WERI-Rb-1 (cell line): ENCODE measurements around the gene EZR.

ENCODE experiments used
- DNase-seq: peaks from one replicate; pipeline ENCODE4 v3.0.0-alpha.2; 2020
- H3K27ac ChIP-seq: fragments of 250-450 bp; sonication (Bioruptor Pico); 2 replicates; pipeline ENCODE4 v1.5.1; 2020; ENCODE audit warnings: mild to moderate bottlenecking, moderate library complexity
- H3K27me3 ChIP-seq: fragments of 250-450 bp; sonication (Bioruptor Pico); 2 replicates; pipeline ENCODE4 v1.5.1; 2021; ENCODE audit warnings: mild to moderate bottlenecking, low read depth, moderate library complexity; ENCODE audit not compliant: insufficient read depth, severe bottlenecking
- H3K36me3 ChIP-seq: fragments of 250-450 bp; sonication (Bioruptor Pico); 2 replicates; pipeline ENCODE4 v1.5.1; 2020; ENCODE audit warnings: mild to moderate bottlenecking, moderate library complexity
- H3K4me3 ChIP-seq: 2 replicates; pipeline ENCODE4 v1.5.1; 2011; ENCODE audit warnings: low read depth, mild to moderate bottlenecking, control low read depth, low read length
- H3K9me3 ChIP-seq: fragments of 250-450 bp; sonication (Bioruptor Pico); 2 replicates; pipeline ENCODE4 v1.5.1; 2021; ENCODE audit warnings: mild to moderate bottlenecking, moderate library complexity; ENCODE audit not compliant: severe bottlenecking
- CTCF ChIP-seq: IDR thresholded peaks from 2 replicates; pipeline ENCODE4 v1.5.1; 2011; ENCODE audit warnings: low read depth, mild to moderate bottlenecking, control low read depth, inconsistent platforms, low read length

The EZR gene

DNA sequence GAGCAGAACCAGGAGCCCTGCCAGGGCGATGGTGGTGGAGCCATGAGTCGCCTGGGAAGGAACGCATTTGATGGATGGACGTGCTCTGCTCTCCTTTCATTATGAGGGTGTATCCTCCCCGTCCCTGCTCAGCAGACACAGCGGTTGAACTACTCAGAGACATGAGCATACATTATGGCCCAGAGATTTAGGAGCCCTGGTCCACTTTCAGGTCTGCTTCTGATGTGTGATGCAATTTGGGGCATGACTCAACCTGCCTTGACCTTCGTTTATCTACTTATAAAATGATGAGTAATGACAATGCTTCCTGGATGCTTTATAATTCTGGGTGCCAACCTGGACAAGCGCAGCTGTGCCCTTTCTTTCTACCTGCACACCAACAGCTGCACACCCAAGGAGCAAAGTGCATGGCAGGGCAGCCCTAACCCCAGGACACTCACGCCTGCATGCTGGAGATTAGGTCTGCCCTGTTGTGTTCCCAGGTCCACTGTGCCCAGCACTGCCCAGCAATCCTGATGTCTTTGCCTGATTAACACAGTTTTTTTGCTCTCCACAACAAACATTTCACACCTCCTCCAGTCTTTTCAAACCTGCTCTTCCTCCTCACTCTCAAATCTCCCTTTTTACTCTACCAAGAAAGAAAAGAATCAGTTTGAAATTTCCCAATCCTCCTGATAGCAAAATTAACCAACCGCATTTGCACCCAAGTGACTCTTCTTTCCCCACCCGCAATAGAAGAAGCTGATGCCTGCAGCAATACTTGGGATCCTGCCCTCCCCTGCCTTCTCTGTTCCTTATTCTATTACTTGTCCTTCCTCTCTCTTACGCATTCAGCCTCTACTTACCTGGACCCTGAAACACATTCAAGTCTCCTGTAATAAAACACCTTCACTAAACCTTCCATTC lies 81.2 kb downstream of the EZR start:
- no peak for TF ChIP-seq CTCF
- Histone ChIP-seq H3K27ac (no peak overlapping the region), H3K9me3 (peaks cover 16% of the 10 kb centered on the region), H3K4me3 (no peak overlapping the region), H3K36me3 (no peaks in the 10 kb centered on the region), H3K27me3 (no peaks in the 10 kb centered on the region)
- no peak for DNase-seq

GRCh38 chr6:158737082-158737709 lies 82.0 kb downstream of the EZR start:
- no peak for TF ChIP-seq CTCF
- Histone ChIP-seq H3K27ac (no peak overlapping the region), H3K36me3 (no peaks in the 10 kb centered on the region), H3K27me3 (no peaks in the 10 kb centered on the region), H3K4me3 (no peak overlapping the region), H3K9me3 (peaks cover 16% of the 10 kb centered on the region)
- no peak for DNase-seq

DNA sequence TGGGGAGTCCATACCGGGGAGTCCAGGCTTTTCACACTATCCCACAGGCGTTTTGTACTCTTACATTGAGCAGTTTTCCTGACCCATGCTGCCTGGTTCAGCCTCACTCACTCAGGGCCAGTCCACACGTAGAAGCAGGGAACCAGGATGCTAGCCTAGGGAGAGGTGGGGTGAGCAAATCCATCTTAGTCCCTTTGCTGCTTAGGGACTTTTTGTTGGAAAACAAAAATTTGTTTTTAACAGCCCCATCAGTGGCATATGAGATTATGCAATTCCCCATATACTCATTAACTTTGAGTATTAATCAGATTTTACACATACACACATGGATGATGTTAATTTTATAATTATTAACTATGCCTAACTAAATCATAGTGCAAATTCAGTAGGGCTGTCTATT lies 84.2 kb downstream of the EZR start:
- Histone ChIP-seq H3K36me3 (no peaks in the 10 kb centered on the region), H3K27me3 (no peaks in the 10 kb centered on the region), H3K4me3 (no peak overlapping the region), H3K9me3 (peaks cover 11% of the 10 kb centered on the region), H3K27ac (no peak overlapping the region)
- TF ChIP-seq CTCF: no peak
- DNase-seq: no peak

DNA sequence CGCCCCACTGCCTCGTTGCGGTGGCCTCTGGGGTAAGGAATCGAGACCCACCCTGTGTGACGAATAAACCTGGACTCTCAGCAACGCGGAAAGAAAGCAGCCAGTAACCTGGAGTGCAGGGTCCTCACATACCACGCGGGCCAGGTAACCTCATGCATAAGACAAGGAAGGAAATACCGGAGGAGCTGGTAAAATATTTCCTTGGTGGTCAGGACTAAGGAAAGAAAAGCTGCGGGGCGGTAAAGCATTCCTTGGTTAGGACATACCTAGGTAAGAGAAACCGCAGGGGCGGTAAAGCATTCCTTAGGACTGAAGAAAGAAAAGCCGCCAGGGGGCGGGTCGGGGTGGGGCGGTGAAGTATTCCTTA lies 88.6 kb downstream of the EZR start:
- H3K27me3 ChIP-seq: no peaks in the 10 kb centered on the region
- H3K4me3 ChIP-seq: no peak overlapping the region
- H3K9me3 ChIP-seq: peaks cover 10% of the 10 kb centered on the region
- H3K36me3 ChIP-seq: no peaks in the 10 kb centered on the region
- no peak overlapping the region for H3K27ac ChIP-seq
- DNase-seq: no peak
- TF ChIP-seq CTCF: no peak

DNA sequence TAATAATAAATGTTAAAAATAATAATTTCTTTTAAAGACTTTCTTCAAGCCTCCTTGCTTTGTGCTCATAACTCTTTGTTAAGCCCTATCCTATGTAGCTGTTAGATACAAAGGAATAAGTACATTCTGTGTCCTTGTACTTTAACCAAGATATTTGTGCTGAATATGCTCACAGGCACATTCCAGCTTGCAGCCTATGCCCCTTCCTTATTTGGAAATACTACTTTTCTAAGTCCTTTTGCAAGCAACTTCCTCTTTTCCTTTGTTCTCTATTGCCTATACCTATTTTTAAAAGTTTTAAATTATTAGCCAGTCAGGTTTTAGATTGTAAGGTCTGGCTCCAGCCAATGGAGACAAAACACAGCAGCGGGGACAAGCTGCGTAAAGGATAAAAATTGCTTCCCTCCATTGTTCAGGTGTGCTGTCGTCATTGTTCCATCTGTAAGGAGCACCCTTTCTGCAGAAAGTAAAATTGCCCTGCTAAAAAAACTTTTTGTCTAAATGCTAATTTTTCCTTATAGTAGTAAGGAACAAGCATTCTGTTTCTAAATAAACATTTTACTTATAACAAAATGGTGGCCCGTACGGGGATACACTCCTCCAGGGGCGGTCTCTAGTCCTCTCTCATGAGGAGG lies 89.1 kb downstream of the EZR start:
- Histone ChIP-seq H3K27me3 (no peaks in the 10 kb centered on the region), H3K9me3 (peaks cover 10% of the 10 kb centered on the region), H3K36me3 (no peaks in the 10 kb centered on the region), H3K4me3 (no peak overlapping the region), H3K27ac (no peak overlapping the region)
- DNase-seq: no peak
- no peak for TF ChIP-seq CTCF
